ENCODE measurements around the gene UNK. TPM values are rescaled to one million over a fixed set of nuclear protein-coding genes. Genes with fewer than 3 reads are reported as not detected.

UNK gene
- total RNA-seq, 4 donors from 2014 or later = 26.5 to 42.5 (median 31.9) TPM

DNA sequence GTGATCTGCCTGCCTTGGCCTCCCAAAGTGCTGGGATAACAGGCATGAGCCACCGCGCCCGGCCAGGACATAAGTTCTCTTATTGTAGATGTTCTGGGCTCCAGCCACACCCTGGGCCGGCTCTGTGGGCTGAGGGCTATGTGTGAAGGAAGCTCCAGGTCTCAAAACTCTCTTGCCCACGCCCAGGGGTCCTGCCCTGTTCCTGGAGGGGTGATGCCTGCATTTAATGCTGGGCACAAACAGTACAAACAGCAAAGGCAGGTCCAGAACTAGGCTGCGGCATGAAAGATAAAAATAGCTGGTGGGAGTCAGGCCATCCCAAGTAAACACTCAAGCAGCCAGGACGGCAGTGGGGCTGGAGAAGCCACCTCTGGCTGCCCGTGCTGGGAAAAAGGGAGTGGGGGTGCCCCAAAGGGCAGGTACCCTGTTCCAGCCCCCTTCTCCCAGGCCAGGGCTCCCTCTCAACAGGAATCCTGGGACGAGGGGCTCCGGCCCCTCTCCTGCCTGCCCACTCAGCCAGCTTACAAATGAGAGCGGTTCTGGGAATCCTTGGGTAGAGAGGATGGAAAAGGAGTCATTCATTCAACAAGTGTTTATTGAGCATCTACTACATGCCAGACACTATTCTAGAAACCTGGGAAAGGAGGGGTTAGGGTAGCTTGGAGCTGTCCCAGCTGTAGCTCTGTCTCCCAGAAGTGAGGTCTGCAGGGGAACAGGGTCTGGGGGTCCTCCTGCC, 89.1 kb downstream of the UNK start:
- DNase-seq (ENCODE audit: low spot score in 2 of 2) = no peak
- 51 to 53% methylated on average over 10 to 11 of the region's 11 CpGs for WGBS, 2 donors
- intact Hi-C loops (cut with DNase I; ENCODE audit: low total_unique reads) = no loop called here
- H3K4me3 ChIP-seq (ENCODE audit: low read depth, poor library complexity, severe bottlenecking) = no peak overlapping the region
- TF ChIP-seq CTCF (IDR thresholded peaks at IDR 0.05) = no peak
- no peak for TF ChIP-seq POLR2A (IDR thresholded peaks at IDR 0.05)

DNA sequence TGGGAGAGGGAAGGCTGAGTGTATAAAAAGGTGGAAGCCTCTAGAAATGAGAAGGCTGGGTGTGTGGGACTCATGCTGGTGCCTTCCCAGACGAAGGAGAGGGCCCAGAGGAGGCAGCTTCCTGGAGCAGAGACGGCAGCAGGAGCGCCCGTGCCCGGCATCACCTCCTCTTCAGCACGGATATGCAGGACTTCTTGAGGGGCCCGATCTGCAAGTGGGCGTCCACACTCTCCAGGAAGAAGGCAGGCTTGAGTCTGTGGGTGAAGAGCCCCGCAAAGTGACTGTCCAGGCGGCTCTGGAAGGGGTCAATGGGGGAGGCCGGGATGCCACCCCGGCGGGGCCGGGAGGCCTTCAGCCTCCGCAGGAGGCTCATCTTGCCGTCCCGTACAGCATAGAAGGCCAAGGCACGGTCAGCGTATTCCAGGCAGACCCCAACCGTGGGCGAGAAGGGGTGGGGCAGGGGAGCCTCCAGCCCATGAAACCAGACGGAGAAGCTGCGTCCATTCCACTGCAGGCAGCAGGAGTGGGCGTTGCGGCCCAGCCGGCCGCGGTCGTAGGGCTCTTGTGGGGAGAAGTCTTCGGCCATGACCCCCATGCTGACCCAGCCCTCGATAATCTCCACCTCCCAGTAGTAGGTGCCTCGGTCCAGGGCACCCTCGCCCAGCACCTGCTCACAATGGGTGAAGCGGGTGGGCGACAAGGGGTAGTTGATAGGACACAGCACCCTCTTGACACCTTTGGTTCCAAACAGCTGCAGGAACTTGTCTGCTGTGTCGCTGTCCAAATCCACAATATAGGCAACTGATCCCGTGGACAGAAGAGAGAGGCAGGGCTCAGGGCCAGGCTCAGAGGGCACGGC, 89.9 kb downstream of the UNK start:
- DNase-seq (ENCODE audit: low spot score in 2 of 2) = no peak
- 82 to 87% methylated on average over 31 to 37 of the region's 38 CpGs for WGBS, 2 donors
- TF ChIP-seq CTCF (IDR thresholded peaks at IDR 0.05) (no peak), POLR2A (IDR thresholded peaks at IDR 0.05) (no peak)
- H3K4me3 ChIP-seq (ENCODE audit: low read depth, poor library complexity, severe bottlenecking) = no peak overlapping the region
- intact Hi-C loops (cut with DNase I; ENCODE audit: low total_unique reads) = no loop called here

Small RNA genes within 50 kb of the gene (microRNA-seq; reads per million reads assigned to microRNA genes)
- gene MIR4738 (ENCODE audit: borderline number of aligned reads in 1 of 2, borderline replicate concordance in 2 of 2) = 0 to 0.57 reads per million in 2 donors

Other genes with a start within 250 kb of the UNK start
- 100 to 1,000 TPM in 1 of 4 donors, 10 to 100 TPM in 3; 32.1 to 103 (median 38.9) TPM for gene MYO15B, start 197.0 kb upstream of the UNK start, total RNA-seq
- 10 to 100 TPM in 1 of 4 donors, 1 to 10 TPM in 3; 7.1 to 11.9 (median 9.5) TPM for gene SMIM5, start 151.4 kb upstream of the UNK start, total RNA-seq
- 10 to 100 TPM; 50.8 to 76.3 (median 60.5) TPM for gene RECQL5, start 117.7 kb upstream of the UNK start, total RNA-seq
- gene SAP30BP, start 117.5 kb upstream of the UNK start, total RNA-seq = 10 to 100 TPM; 54.0 to 85.1 (median 74.1) TPM
- 100 to 1,000 TPM; 371 to 689 (median 435) TPM for gene ITGB4, start 63.3 kb upstream of the UNK start, total RNA-seq
- gene GALK1, start 19.6 kb upstream of the UNK start, total RNA-seq = 10 to 100 TPM; 20.6 to 31.0 (median 28.9) TPM
- gene UNC13D, start 59.6 kb downstream of the UNK start, total RNA-seq = 1 to 10 TPM; 5.0 to 9.1 (median 7.6) TPM
- gene WBP2, start 70.5 kb downstream of the UNK start, total RNA-seq = 100 to 1,000 TPM in 2 of 4 donors, 10 to 100 TPM in 2; 74.2 to 149 (median 93.8) TPM
- gene TRIM47, start 93.8 kb downstream of the UNK start, total RNA-seq = 10 to 100 TPM; 33.2 to 62.5 (median 41.5) TPM
- 10 to 100 TPM; 23.1 to 36.3 (median 32.2) TPM for gene TRIM65, start 112.1 kb downstream of the UNK start, total RNA-seq
- gene MRPL38, start 120.1 kb downstream of the UNK start, total RNA-seq = 10 to 100 TPM; 36.5 to 64.7 (median 49.0) TPM
- gene FBF1, start 156.2 kb downstream of the UNK start, total RNA-seq = 10 to 100 TPM; 20.4 to 23.8 (median 22.4) TPM
- gene ACOX1, start 194.4 kb downstream of the UNK start, total RNA-seq = 100 to 1,000 TPM in 1 of 4 donors, 10 to 100 TPM in 3; 71.2 to 102 (median 81.3) TPM
- 10 to 100 TPM; 43.7 to 57.9 (median 49.7) TPM for gene TEN1, start 194.4 kb downstream of the UNK start, total RNA-seq
- 1 to 10 TPM; 2.7 to 8.4 (median 4.5) TPM for gene CDK3, start 216.0 kb downstream of the UNK start, total RNA-seq
- gene EVPL, start 242.5 kb downstream of the UNK start, total RNA-seq = 100 to 1,000 TPM; 285 to 514 (median 315) TPM